Measurements from ENCODE around the gene LYPD6B.

DNA sequence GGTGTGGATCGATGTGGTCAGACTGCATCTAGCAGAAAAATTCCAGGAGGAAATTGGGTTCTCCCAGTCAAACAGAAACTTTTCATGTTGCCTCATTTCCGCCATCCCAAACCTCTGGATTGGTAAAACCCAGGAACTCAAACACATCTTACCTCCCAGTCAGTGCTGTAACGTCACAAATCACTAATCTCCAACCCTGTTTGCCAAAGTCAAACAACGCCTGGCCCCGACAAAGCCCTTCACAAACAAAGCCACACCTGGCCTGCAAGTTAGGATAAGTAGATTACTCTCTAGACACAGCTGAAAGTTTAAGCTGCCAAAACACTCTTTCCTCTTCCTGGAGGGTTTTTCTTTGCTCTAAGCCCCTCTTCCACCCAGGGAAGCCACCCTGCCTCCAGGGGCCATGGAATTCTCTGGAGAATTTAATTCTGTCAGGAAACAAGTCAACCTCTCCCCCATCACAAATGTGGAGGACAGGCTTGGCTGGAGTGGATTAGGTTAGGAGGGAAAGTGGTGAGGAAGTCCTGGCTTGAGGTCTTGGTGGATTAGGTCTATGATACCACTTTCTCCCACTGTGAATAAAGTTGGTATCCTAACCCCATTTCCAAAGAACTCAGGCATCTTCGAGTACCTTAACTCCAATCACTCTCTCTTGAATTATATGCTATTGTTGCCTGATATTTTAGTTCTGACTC lies 86.7 kb downstream of the LYPD6B start:
- TF ChIP-seq CTCF (IDR thresholded peaks at IDR 0.05): no peak
- no peak for TF ChIP-seq EZH2 (IDR thresholded peaks at IDR 0.05; ENCODE audit: borderline replicate concordance, insufficient read depth, low read depth, low read length, poor library complexity, severe bottlenecking)

Data from B cell (primary cell).